HL-60 (cell line): ENCODE data around the gene TGM1.

Experiments
- DNase-seq, 2 experiments: peaks; one replicate each; pipeline ENCODE4 v3.0.0-alpha.2; 2010 to 2020; ENCODE audit warnings: low read depth in 1 of 2, low spot score in 1 of 2
- H3K27ac ChIP-seq: fragments of 250-450 bp; sonication (Bioruptor Pico); replicated peaks from 2 replicates; pipeline ENCODE4 v1.5.1; 2020; ENCODE audit warnings: mild to moderate bottlenecking, moderate library complexity
- H3K27me3 ChIP-seq: fragments of 250-450 bp; sonication (Bioruptor Pico); 2 replicates; pipeline ENCODE4 v1.5.1; 2021; ENCODE audit warnings: mild to moderate bottlenecking, moderate library complexity; ENCODE audit not compliant: insufficient read depth, poor library complexity, severe bottlenecking
- H3K4me3 ChIP-seq: replicated peaks from 2 replicates; pipeline ENCODE4 v1.5.1; 2011; ENCODE audit warnings: mild to moderate bottlenecking, control low read depth, low read length; ENCODE audit not compliant: insufficient read depth
- GABPA ChIP-seq: IDR thresholded peaks from 2 replicates; pipeline ENCODE4 v1.6.1; 2012; ENCODE audit warnings: low read depth
- POLR2AphosphoS5 ChIP-seq: IDR thresholded peaks from 2 replicates; pipeline ENCODE4 v1.6.1; 2012; ENCODE audit warnings: low read depth
- SPI1 ChIP-seq: IDR thresholded peaks from 2 replicates; pipeline ENCODE4 v1.6.1; 2012; ENCODE audit warnings: low read depth, mild to moderate bottlenecking, borderline replicate concordance
- TF ChIP-seq, protein P1 (sequence below): IDR thresholded peaks from 2 replicates; pipeline ENCODE4 v1.6.1; 2012; ENCODE audit warnings: low read depth; ENCODE audit not compliant: insufficient replicate concordance
- TF ChIP-seq, protein P2 (sequence below): IDR thresholded peaks from one replicate; pipeline ENCODE4 v1.5.1; 2011; ENCODE audit warnings: low read length, control low read depth, inconsistent platforms; ENCODE audit not compliant: insufficient read depth

TGM1 gene

GRCh38 chr14:24260780-24261157, 2.2 kb downstream of the TGM1 start:
- TF ChIP-seq SPI1 (no peak), POLR2AphosphoS5 (no peak), GABPA (no peak)
- TF ChIP-seq, protein P1, sequence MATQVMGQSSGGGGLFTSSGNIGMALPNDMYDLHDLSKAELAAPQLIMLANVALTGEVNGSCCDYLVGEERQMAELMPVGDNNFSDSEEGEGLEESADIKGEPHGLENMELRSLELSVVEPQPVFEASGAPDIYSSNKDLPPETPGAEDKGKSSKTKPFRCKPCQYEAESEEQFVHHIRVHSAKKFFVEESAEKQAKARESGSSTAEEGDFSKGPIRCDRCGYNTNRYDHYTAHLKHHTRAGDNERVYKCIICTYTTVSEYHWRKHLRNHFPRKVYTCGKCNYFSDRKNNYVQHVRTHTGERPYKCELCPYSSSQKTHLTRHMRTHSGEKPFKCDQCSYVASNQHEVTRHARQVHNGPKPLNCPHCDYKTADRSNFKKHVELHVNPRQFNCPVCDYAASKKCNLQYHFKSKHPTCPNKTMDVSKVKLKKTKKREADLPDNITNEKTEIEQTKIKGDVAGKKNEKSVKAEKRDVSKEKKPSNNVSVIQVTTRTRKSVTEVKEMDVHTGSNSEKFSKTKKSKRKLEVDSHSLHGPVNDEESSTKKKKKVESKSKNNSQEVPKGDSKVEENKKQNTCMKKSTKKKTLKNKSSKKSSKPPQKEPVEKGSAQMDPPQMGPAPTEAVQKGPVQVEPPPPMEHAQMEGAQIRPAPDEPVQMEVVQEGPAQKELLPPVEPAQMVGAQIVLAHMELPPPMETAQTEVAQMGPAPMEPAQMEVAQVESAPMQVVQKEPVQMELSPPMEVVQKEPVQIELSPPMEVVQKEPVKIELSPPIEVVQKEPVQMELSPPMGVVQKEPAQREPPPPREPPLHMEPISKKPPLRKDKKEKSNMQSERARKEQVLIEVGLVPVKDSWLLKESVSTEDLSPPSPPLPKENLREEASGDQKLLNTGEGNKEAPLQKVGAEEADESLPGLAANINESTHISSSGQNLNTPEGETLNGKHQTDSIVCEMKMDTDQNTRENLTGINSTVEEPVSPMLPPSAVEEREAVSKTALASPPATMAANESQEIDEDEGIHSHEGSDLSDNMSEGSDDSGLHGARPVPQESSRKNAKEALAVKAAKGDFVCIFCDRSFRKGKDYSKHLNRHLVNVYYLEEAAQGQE, result no peak
- TF ChIP-seq, protein P2, sequence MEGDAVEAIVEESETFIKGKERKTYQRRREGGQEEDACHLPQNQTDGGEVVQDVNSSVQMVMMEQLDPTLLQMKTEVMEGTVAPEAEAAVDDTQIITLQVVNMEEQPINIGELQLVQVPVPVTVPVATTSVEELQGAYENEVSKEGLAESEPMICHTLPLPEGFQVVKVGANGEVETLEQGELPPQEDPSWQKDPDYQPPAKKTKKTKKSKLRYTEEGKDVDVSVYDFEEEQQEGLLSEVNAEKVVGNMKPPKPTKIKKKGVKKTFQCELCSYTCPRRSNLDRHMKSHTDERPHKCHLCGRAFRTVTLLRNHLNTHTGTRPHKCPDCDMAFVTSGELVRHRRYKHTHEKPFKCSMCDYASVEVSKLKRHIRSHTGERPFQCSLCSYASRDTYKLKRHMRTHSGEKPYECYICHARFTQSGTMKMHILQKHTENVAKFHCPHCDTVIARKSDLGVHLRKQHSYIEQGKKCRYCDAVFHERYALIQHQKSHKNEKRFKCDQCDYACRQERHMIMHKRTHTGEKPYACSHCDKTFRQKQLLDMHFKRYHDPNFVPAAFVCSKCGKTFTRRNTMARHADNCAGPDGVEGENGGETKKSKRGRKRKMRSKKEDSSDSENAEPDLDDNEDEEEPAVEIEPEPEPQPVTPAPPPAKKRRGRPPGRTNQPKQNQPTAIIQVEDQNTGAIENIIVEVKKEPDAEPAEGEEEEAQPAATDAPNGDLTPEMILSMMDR, result no peak
- no peaks in the 10 kb centered on the region for H3K27me3 ChIP-seq
- H3K27ac ChIP-seq, result no peak overlapping the region
- DNase-seq, result no peak
- no peak overlapping the region for H3K4me3 ChIP-seq

DNA sequence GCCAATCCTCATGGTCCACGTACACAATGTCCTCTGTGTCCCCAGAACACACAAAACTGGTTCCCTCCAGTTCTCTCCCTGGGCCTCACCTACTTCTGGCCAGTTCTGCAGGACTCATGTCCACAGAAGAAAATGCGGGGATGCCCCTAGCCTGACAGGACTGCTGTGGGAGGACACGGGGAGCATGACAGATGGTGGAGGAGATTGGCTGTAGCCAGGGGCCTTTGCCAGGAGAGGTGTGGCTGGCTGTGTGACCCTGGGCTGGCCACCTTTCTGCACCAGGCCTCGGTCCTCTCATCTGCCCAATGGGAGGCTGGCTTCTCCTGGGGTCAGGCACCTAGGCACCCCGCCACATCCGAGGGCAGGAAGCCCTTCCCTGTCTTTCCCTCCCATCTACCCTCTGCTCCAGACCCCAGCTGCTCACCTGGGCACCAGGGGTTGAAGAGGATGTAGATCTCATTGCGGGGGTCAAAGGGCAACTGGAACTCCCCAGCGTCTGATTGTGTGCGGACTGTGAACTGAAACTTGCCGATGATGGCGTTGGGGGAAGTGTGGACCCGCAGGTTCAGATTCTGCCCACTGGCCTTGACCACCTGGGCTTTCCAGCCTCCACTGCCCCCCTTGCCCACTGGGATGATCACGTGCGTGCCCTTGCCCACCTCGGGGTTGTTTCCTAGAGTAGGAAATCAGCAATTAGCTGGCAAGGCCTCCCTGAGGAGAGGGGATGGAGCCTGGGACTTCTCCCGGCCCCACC, 2.8 kb downstream of the TGM1 start:
- no peaks in the 10 kb centered on the region for H3K27me3 ChIP-seq
- no peak overlapping the region for H3K4me3 ChIP-seq
- H3K27ac ChIP-seq, result no peak overlapping the region
- DNase-seq, result no peak
- TF ChIP-seq GABPA (no peak), SPI1 (no peak), POLR2AphosphoS5 (no peak)
- TF ChIP-seq, protein P2, result no peak
- TF ChIP-seq, protein P1, result no peak

DNA sequence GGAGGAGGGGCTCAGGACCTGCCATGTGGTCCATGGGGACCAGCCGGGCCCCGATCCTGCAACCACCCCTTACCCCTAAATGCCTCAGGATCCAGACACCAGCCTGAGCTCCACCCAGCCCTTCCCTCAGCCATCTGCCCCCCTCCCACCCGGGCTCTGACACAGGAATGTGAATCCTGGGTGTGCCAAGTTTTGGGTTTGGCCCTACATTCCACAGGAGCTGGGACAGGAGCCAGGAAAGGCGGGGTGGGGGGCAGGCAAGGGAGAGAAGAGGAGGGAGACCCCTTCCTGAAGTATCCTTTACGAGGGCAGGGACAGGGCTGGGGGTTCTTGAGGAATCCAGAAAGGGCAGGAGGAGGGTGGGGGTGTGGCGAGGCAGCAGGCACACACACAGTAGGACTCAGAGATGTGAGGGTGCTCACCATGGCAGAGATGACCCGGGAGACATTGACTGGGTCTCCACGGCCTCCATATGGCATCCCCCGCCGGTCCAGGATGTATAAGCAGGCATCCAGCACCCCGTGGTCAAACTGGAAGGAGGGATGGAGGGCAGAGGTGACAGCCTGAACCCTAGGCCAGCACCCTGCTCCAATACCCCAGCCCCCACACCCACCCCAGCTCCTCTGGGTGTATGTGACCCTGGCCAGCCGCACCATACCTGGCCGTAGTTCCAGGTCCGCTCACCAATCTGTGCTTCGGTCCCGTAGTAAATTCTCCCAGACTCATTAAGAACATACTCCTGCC, 3.5 kb downstream of the TGM1 start:
- no peak for TF ChIP-seq GABPA
- TF ChIP-seq SPI1, result no peak
- TF ChIP-seq, protein P1, result no peak
- TF ChIP-seq, protein P2, result no peak
- TF ChIP-seq POLR2AphosphoS5, result no peak
- no peaks in the 10 kb centered on the region for H3K27me3 ChIP-seq
- H3K27ac ChIP-seq, result no peak overlapping the region
- no peak for DNase-seq
- H3K4me3 ChIP-seq, result no peak overlapping the region
